ENCODE results near the gene ZBTB45.

Gene ZBTB45

DNA sequence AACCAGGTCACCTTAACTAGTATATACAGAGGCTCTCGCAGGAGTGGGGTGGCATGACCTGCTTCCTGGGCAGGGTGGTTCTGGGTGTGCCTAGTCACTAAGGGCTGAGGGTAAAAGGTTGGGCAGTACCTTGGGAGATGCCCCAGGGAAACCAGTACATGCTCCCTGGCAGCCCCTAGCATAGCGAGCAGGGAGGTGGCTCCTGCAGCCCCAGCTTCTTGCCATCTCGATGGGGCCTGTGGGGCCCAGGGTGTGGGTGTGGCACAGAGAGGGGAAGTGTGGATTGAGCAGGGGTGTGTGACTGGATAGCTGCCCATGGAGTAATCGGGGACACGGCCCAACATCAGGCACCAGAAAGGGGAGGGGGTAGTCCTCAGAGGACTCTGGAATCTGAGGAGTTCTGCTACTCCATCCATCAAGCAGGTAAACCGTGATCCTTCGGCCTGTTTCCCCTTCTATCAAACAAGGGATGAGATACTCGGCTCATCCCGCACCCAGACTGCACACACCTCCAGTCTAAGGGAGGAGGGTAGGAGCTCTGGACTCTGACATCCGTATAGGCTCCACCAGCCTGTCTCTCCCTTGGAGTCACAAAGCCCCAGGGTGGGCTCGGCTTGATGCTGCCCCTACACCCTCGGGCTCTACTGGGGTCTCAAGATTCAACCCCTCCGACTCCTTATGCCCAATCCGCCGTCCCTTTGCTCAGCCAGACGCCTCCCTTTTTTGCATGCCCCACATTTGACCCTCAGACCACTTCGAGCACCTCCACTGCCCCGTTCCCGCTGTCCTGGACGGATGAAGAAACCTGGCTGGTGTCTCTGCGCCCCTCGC, 1.1 kb downstream of the ZBTB45 start:
- H3K4me3 ChIP-seq (ENCODE audit: low read length), result peak overlapping the region; percentile 73
- peak; percentile 21 for DNase-seq (ENCODE audit: low read depth)
- TF ChIP-seq, protein P1, sequence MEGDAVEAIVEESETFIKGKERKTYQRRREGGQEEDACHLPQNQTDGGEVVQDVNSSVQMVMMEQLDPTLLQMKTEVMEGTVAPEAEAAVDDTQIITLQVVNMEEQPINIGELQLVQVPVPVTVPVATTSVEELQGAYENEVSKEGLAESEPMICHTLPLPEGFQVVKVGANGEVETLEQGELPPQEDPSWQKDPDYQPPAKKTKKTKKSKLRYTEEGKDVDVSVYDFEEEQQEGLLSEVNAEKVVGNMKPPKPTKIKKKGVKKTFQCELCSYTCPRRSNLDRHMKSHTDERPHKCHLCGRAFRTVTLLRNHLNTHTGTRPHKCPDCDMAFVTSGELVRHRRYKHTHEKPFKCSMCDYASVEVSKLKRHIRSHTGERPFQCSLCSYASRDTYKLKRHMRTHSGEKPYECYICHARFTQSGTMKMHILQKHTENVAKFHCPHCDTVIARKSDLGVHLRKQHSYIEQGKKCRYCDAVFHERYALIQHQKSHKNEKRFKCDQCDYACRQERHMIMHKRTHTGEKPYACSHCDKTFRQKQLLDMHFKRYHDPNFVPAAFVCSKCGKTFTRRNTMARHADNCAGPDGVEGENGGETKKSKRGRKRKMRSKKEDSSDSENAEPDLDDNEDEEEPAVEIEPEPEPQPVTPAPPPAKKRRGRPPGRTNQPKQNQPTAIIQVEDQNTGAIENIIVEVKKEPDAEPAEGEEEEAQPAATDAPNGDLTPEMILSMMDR (IDR thresholded peaks at IDR 0.05; ENCODE audit: insufficient read depth, low read depth, low read length, missing control alignments), result no peak

DNA sequence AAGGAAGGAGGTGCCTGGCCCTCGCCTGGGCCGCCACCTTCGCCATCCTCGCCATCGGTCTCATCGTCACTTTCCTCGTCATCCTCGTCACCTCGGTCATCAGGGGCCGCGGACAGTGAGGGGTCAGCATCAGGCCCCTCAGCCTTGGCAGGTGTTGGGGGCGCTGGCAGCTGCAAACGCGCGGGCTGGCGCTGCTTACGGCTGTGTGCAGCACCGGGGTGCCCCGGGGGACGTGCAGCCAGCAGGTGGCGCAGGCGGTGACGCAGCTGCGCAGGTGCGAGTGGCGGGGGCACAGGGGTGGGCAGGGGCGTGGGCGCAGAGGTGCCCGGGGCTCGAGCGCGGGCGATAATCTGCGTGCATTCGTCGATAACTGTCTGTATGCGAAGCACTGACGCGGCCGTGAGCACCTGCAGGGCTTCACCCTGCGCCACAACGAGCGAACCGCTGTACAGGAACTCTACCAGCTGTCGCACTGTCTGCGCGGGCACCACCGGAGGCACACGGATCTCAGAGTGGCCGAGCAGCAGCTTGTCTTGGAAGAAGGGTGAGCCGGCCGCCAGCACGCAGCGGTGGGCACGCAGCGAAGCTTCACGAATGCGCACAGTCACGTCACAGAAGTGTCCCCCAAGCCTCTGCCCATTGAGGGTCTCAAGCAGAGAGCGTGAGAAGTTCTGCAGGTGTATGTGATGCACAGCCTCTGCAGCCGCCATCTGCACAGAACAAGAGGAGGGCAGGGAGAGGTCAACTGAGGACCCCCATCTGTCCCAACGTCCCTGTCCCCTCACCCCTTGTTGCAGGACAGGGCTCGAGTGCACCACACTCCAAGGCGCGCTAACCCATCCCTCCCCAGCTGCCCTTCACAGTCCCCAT, 2.4 kb downstream of the ZBTB45 start:
- DNase-seq (ENCODE audit: low read depth), result no peak
- H3K4me3 ChIP-seq (ENCODE audit: low read length), result no peak overlapping the region
- TF ChIP-seq, protein P1 (IDR thresholded peaks at IDR 0.05; ENCODE audit: insufficient read depth, low read depth, low read length, missing control alignments), result no peak

DNA sequence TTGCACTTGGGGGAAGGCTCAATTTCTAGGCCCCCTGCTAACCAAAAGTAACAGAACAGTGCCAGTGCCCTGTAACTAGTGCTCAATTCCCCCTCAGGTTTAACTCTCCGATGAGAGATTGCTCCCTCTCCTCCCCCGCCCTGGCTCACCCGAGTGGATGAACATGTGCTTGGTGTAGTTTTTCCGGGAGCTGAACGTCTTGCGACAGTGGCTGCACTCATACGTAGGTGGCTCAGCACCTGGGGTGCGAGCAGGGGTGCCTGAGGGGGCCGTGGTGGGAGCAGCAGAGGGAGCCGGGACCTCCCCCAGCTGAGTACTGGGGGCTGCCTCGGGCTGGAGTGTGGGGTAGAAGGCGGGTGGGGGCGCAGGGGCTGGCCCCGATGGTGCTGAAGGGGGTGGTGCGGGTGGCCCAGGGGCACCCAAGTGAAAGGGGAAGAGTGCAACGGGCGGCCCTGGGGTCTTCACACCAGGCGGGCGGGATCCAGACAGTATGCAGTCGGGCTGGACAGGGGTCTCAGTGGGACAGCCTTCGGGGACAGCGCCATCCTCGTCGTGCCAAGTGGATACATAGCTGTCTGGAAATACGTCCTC, 3.3 kb downstream of the ZBTB45 start:
- TF ChIP-seq, protein P1 (IDR thresholded peaks at IDR 0.05; ENCODE audit: insufficient read depth, low read depth, low read length, missing control alignments), result no peak
- no peak overlapping the region for H3K4me3 ChIP-seq (ENCODE audit: low read length)
- no peak for DNase-seq (ENCODE audit: low read depth)

DNA sequence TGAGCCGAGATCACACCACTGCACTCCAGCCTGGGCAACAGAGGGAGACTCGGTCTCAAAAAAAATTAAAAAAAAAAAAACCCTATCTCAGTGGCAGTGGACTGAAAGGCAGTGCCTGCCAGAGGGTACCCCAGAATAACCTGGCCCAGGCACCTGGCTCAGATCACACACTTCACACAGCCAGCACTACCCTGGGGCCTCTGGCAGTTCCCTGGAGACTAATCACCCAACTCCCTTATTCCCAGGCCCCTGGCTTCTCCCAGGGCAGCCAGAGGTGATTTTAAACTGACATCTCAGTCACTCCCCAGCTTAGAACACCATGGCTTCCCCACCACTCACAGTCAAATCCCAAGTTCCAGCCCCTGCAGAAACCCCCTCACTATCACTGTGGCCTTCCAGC, 4.4 kb downstream of the ZBTB45 start:
- no peak overlapping the region for H3K4me3 ChIP-seq (ENCODE audit: low read length)
- no peak for DNase-seq (ENCODE audit: low read depth)
- TF ChIP-seq, protein P1 (IDR thresholded peaks at IDR 0.05; ENCODE audit: insufficient read depth, low read depth, low read length, missing control alignments), result no peak

DNA sequence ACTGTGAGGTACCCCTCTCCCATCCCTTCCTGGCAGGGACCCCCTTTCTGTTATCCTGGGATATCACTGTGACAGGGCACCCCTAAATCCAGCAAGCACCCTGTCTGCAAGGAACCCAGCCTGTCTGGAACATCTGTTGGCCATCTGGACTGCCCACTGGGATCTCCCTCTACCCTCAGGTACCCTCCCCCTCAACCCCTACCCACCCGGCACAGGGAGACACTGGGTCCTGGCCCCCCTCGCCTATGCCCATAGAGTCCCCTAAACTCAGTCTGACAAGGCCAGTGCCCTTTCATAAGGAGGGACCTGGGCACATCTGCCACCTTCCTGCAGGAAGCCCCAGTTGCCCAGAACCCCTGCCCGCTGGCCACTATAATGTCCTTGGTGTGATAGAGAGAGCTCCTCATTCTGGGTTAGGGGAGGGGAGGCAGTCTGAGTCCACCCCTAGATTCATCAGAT, 5.0 kb downstream of the ZBTB45 start:
- peak overlapping the region; percentile 68 for H3K4me3 ChIP-seq (ENCODE audit: low read length)
- DNase-seq (ENCODE audit: low read depth), result no peak
- TF ChIP-seq, protein P1 (IDR thresholded peaks at IDR 0.05; ENCODE audit: insufficient read depth, low read depth, low read length, missing control alignments), result no peak

DNA sequence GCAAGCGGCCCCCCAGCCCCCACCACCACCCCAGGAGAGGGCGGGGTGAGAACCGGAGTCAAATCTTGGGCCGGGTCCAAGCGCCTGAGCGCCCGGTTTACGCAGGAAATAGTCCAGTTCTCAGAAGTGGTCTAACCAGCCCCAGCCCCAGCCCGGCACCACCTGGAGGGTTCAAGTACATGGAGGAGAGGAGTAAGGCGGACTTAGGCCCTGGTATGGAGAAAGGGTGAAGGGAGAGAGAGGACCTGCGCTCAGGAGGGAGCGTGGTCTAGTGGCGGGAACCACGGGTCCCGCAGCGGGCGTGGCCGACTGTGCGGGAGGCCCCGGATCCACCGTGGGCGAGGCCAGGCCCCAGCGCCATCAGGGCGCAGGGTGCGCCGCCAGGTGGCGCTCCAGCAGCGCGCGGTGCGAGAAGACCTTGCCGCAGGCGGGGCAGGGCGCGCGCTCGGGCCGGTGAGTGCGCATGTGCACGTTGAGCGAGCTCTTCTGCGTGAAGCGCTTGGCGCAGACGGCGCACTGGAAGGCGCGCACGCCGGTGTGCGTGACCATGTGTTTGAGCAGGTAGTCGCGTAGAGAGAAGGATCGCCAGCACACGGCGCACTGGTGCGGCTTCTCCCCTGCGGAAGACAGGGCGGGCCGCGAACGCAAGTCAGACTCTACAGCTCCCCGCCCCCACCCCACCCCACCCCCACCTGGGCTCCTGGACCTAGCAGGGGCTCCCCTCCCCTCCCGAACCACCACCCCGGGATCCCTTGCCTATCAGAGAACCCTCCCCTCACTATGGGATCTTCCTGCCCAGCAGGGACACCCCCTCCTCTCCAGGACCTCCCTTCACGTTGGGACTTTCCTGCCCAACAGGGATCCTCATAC, 5.7 kb downstream of the ZBTB45 start:
- TF ChIP-seq, protein P1 (IDR thresholded peaks at IDR 0.05; ENCODE audit: insufficient read depth, low read depth, low read length, missing control alignments), result peak; percentile 50
- peak overlapping the region; percentile 68 for H3K4me3 ChIP-seq (ENCODE audit: low read length)
- DNase-seq (ENCODE audit: low read depth), result peak; percentile 93
